Epidermal melanocyte (primary cell): ENCODE results near the gene SMC3.
A peak's percentile ranks its signal among the peaks of the same experiment; 100 is the strongest.

Source experiments
- DNase-seq: peaks from one replicate; pipeline ENCODE4 v3.0.0; 2011; ENCODE audit warnings: low spot score; ENCODE audit not compliant: insufficient read length

Gene SMC3

DNA sequence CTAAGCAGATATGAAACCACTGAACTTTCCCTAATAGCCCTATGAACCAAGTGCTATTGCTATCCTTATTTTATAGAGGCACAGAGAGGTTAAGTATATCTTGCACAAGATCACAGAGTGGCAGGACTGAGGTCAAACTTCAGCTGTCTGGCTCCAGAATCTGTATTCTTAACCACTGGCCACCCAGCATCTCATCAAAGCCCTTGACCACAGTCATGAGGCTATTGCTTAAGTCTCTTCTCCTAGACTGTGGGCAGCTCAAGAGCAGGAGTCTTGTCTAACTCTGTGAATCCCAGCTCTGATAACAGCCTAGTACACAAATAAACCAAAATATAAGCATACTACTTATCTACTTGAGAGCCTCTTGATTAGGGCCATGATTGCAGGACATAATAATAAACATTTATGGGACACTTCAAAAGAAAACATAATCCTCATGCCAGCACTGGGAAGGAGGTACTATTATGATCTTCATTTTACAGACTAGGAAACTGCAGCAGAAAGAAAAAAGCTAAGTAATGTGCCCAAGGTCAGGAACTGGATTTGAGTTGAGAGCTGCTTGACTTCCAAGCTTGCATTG, 22.4 kb upstream of the SMC3 start:
- no peak for DNase-seq

DNA sequence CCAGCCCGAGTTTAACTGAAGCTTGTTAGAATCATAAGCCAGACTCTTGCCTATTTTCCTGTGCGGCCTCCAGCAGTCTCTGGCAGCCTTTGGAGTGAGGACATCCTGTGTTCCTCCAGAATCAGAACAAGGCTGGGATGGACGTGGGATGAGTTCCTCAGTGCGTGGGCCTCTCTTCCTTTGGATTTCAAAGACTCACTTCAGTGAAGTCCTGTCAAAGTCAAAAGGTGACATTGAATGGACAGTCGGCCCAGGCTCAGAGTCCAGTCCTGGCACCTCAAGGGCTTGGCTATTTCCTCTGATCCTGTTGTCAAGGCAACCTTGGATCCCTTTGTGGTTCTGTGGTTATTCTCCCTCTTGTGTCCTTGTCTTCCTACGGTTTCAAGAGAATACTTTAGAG, 21.4 kb upstream of the SMC3 start:
- DNase-seq, result no peak

- DNase-seq, result no peak
These were observed 20.9 kb upstream of the SMC3 start for GRCh38 chr10:110546499-110547110.

DNA sequence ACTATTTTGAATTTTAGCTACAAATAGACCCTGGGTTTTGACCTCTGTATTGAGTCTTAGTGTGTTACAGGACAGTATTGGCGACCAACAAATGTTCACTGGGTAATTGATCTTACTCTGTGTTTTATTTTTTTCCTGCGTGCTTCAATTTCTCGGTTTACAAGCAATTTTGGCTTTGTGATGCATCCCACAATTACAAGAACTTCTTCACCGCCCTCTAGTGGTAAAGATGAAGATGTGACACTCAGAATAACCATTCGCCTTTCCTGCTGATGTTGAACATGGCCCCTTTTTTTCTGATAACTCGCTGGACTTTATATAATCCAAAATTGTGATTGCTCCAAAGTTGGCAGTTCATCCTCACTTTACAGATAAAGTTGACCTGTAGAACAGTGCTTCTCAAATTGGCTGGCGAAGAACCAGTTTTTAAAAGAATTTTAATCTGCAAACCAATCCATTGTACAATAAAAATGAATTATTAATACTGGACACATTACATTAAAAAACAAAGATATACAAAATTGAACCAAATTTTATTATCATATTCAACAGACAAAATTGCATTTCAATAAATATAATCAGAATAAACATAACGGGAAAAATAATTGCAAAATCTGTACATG, 20.2 kb upstream of the SMC3 start:
- DNase-seq, result peak; percentile 72

DNA sequence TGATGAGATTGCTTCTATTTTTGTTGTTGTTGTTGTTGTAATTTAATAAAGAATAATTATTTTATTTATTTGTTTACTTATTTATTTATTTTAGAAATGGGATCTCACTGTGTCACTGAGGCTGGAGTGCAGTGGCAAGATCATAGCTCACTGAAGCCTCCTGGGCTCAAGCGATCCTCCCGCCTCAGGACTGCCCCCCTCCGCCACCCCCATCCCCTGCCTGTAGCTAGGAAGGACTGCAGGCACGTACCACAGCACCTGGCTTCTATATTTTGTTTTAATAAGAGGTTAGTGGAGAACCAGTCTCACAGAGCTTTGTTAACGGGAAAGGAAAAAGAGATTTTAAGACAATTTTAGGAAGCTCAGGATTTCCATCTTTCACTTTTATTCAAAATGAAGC, 19.5 kb upstream of the SMC3 start:
- no peak for DNase-seq

GRCh38 chr10:110549211-110549610, 18.3 kb upstream of the SMC3 start:
- no peak for DNase-seq

- no peak for DNase-seq
These were observed 13.6 kb upstream of the SMC3 start for GRCh38 chr10:110553905-110554304.

DNA sequence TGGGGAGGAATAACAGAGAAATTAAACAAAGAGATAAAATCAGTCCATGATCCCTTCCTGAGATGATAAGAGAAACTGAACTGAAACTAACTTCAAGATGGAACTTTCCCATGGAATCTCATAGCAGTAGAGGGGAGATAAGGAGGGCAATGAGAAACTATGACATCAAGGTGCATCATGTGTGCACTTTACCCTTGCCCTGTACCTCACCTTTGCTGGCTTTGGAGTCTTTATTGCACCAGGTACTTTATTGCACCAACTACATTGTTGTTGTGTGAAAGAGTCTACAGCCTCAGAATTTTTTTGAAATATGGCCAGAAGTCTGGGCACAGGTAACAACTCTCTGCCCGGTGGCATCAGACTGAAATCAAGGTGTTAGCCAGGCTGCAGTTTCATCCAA, 11.2 kb upstream of the SMC3 start:
- no peak for DNase-seq

GRCh38 chr10:110556969-110557601, 10.4 kb upstream of the SMC3 start:
- DNase-seq, result peak; percentile 58

DNA sequence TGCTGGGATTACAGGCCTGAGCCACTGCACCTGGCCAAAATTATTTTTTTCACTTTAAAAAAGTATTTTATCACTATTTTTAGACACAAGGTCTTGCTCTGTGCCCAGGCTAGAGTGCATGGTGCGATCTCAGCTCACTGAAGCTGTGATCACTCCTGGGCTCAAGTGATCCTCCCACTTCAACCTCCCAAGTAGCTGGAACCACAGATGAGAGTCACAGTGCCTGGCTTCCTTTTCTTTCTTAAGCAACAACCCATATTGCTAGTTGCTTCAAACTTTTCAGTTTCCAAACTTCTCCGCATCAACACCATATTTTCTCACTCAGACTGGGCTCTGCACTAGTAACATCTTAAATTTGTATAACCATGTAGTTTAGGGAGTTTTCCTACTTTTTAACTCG, 9.5 kb upstream of the SMC3 start:
- no peak for DNase-seq

- DNase-seq, result no peak
These were observed 7.5 kb upstream of the SMC3 start for GRCh38 chr10:110560012-110560411.

- no peak for DNase-seq
These were observed 6.2 kb upstream of the SMC3 start for GRCh38 chr10:110561292-110561691.

DNA sequence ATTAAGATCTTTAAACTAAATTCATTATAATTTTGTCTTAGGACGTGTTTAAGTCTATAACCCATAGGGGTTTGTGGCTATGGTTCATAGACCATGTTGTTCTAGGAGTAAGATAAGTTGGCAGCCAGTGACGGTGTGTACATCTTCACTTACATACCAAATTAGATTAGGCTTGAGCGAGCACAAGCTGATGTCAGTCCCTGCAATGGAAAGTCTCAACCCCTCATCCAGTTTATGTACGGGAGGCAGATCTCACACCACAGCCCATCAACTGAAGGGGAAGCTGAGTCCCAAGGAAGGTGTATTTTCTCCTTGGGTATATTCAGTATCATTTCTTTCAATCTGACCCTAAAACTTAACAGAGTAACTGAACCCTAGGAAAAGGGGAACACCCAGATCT, 5.1 kb upstream of the SMC3 start:
- DNase-seq, result no peak

DNA sequence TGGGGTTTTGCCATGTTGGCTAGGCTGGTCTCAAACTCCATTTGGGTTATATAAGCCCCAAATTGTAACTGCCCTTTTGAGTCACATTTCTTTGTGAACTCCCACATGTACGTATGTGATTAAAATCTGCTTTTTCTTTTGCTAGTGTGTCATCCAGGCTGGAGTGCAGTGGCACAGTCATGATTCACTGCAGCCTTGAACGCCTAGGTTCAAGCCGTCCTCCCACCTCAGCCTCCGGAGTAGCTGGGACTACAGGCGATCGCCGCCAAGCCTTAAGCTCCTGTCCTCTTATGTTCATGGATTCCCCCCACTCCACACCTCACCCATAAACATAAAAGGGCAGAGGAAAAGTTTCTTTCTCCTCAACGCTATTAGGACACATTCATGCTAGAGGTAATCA, 4.4 kb upstream of the SMC3 start:
- no peak for DNase-seq

DNA sequence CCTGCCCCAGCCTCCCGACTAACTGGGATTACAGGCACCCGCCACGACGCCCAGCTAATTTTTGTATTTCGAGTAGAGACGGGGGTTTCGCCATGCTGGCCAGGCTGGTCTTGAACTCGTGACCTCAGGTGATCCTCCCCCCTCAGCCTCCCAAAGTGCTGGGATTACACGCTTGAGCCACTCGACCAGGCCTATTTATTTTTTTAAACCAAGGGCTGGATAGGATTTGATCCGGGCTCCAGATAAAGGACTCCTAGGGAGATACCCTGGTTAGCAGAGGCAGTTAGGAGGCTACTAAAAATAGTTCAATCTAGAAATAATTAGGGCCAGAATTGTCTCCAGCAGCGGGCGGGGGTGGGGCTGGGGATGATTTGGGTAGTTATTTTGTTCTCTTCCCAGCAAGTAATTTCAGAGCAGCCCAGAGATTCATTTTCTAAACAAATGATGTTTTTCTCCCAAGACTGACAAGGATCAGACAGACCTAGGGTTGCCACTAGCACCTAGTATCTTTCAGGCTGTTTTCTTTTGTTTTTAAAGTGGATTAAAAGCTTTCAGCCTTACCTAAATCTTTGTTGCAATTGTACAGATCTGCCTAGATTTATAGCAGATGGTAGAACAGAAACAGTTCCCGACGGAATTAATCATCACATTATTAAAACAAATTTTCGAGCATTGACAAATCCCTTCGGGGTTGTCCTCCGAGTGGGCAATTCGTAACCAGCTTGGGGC, 859 bp upstream of the SMC3 start:
- DNase-seq, result no peak

DNA sequence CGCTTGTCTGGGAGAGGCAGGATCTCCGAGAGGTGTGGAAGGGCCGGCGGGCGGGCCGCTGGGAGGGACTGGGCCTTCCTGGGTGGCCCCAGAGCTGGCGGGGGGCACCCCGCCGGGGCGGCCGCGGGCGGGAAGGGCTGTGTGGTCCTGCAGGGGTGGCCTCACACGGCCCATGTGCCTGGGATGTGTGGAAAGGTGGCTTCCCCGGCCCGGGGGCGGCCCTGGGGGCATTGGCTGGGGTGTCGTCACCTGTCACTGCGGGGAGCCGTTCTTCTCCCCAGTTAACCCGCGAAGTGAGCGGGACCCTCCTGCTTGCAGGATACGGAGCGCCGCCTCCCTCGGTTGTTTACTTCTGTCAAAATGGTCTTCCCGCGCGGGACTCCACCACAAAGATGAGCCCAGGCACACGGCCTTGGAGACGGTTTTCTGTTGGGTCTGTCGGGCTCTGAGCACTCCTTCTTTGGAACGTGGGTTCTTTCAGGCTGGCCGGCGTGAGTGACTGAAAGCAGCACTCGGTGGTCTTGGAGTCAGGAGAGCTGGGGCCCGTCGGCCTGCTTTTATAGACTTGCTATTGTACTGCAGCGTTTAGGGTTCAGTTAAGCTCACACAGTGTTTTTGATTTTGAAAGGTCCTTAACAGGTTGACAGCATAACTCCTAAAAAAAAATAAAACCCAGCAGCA, 700 bp downstream of the SMC3 start:
- no peak for DNase-seq

DNA sequence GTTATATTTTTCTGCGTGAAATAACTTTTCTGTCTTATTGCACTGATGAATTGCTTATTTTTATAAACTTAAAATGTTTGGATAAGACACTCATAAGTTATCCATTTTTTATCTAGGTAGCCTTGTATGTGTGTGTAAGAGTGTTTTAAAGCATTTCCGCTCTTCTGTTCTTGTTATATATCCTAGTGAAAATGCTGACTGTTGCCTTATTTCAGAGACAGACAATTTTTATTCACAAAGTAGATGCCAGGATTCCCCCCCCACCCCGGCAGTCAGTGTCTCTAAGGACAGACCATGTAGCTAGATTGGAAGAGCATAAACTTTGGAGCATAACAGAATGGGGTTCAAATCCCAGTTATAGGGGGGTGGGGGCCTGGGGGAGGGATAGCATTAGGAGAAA, 1.6 kb downstream of the SMC3 start:
- no peak for DNase-seq

DNA sequence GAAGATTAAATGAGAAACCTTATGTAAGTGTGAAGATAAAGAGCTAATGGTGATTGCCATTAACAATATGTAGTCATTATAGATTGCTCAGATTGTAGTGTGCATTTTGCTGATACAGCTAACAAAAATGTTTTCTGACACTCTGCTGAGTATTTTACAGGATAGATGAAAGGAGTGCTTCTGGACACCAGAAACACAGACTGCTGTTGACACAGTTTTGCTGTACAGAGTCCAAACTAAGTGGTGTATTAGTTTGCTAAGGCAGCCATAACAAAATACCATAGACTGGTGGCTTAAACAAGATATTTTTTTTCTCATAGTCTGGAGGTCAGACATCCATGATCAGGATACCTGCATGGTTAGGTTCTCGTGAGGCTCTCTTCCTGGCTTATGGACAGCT, 2.2 kb downstream of the SMC3 start:
- no peak for DNase-seq

DNA sequence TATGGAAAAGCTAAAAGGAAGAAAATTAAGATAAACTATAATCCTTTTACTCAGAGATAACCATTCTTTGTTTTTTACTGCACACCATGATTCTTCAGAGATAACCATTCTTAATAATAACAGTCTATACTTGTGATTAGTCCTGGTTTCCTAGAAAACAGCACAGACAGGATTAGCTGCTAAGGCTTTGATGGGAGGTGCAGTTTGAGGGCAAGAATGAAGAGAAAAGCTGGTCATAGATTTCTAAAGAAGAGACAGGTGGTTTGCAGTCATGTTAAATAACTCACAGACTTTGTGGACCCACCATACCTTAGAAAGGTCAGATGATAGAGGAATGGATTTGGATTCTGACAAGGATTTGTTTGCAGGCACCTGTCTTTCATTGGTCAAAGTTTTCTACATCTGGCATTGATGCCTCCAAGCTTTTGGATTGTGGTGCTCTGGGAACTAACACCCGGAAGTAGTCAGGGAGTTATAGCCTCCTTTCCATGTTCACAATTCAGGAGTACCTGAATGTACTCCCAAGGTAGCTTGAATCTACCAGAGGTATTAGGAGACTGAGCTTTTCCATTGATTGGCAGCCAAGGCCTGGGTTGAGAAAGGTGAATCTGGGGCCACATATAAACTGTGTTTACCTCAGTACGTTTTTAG, 3.7 kb downstream of the SMC3 start:
- no peak for DNase-seq

GRCh38 chr10:110572862-110573261, 5.4 kb downstream of the SMC3 start:
- no peak for DNase-seq

GRCh38 chr10:110574420-110574819, 6.9 kb downstream of the SMC3 start:
- no peak for DNase-seq
